Peyer's patch (tissue), 4 donors: Measurements from ENCODE around the gene DPEP2NB. TPM values are rescaled to one million over a fixed set of nuclear protein-coding genes. Genes with fewer than 3 reads are reported as not detected.
"Not testable (repeated sequence)": the region's sequence is repeated elsewhere in the genome, so short reads cannot be mapped to it uniquely, and the experiment has no call there.

Experiments
- DNase-seq, 3 donors: peaks; one replicate each; pipeline ENCODE4 v3.0.0-alpha.2; 2017 to 2019
- H3K27ac ChIP-seq, 4 donors: fragments of 200-600 bp; sonication (generic); one replicate each; pipeline ENCODE4 v1.5.1; 2016 to 2019
- H3K27me3 ChIP-seq, 2 donors: fragments of 200-600 bp; sonication (generic); one replicate each; pipeline ENCODE4 v1.5.1; 2019
- H3K36me3 ChIP-seq, 3 donors: fragments of 200-600 bp; sonication (generic); one replicate each; pipeline ENCODE4 v1.5.1; 2016 to 2019
- H3K4me1 ChIP-seq, 4 donors: fragments of 200-600 bp; sonication (generic); one replicate each; pipeline ENCODE4 v1.5.1; 2016 to 2019
- H3K4me3 ChIP-seq, 4 donors: fragments of 200-600 bp; sonication (generic); 1 replicate in 3 of 4; 2 replicates in 1 of 4; pipeline ENCODE4 v1.5.1; 2016 to 2019; ENCODE audit warnings: mild to moderate bottlenecking in 1 of 4
- H3K9me3 ChIP-seq, 4 donors: fragments of 200-600 bp; sonication (generic); one replicate each; pipeline ENCODE4 v1.5.1; 2016 to 2019; ENCODE audit warnings: mild to moderate bottlenecking in 1 of 4
- POLR2A ChIP-seq, 2 donors: fragments of 450-650 bp; IDR thresholded peaks; one replicate each; pipeline ENCODE4 v1.5.1; 2017; ENCODE audit warnings: antibody characterized with exemption in 2 of 2, mild to moderate bottlenecking in 2 of 2, moderate library complexity in 2 of 2
- total RNA-seq, 4 donors: library from RNA; depleted of rRNA; stranded (reverse); fragments of >200 nt; gene quantifications; one replicate each; pipeline ENCODE4 v1.1.0, GENCODE V29; 2016
- TF ChIP-seq, protein P1 (sequence below), 6 experiments: fragments of 450-650 bp in 4 of 6; fragments of 200-600 bp in 2 of 6; sonication (generic) in 1 of 6; IDR thresholded peaks; one replicate each; pipeline ENCODE4 v1.5.1; 2017 to 2019; ENCODE audit warnings: antibody characterized with exemption in 6 of 6, mild to moderate bottlenecking in 3 of 6, moderate library complexity in 1 of 6

The DPEP2NB gene
- total RNA-seq, 4 donors from 2014 or later: not detected

DNA sequence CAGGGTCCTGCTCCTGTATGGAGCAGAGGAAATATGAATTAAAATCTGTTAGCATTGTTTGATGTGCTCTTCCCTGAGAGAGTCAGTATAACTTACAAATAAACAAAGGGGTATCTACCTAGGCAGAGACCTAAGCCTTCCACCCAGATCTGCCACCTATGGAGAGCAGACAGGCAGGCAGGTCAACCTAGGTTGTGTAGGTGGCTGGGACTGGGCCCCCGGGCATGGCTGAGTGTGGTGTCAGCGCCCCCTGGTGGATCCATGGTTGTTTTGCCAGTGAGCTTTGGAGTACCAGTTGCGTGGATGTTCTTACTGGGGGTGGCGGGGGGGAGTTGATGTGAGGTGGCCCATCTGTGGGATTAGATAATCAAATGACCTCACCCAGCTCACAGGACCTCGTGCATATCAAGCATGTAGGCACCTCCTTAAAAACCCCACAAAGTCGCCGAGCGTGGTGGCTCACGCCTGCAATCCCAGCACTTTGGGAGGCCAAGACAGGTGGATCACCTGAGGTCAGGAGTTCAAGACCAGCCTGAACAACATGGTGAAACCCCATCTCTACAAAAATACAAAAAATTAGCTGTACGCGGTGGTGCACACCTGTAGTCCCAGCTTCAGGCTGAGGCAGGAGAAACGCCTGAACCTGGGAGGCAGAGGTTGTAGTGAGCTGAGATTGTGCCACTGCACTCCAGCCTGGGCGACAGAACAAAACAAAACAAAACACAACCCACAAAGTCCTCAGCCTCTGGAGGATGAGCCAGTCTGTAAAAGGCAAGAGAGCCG, 25.0 kb upstream of the DPEP2NB start:
- Histone ChIP-seq H3K27ac (peak overlapping the region in 2 of 4 donors; percentile 50 to 80), H3K9me3 (no peaks in the 10 kb centered on the region), H3K4me1 (peaks cover 0 to 8% (median 0%) of the 10 kb centered on the region in 4 donors), H3K27me3 (no peaks in the 10 kb centered on the region), H3K36me3 (no peaks in the 10 kb centered on the region), H3K4me3 (no peak overlapping the region)
- peak; percentile 89 to 95 (median 94) for DNase-seq
- TF ChIP-seq, protein P1, sequence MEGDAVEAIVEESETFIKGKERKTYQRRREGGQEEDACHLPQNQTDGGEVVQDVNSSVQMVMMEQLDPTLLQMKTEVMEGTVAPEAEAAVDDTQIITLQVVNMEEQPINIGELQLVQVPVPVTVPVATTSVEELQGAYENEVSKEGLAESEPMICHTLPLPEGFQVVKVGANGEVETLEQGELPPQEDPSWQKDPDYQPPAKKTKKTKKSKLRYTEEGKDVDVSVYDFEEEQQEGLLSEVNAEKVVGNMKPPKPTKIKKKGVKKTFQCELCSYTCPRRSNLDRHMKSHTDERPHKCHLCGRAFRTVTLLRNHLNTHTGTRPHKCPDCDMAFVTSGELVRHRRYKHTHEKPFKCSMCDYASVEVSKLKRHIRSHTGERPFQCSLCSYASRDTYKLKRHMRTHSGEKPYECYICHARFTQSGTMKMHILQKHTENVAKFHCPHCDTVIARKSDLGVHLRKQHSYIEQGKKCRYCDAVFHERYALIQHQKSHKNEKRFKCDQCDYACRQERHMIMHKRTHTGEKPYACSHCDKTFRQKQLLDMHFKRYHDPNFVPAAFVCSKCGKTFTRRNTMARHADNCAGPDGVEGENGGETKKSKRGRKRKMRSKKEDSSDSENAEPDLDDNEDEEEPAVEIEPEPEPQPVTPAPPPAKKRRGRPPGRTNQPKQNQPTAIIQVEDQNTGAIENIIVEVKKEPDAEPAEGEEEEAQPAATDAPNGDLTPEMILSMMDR (IDR thresholded peaks at IDR 0.05): peak; percentile 81 to 95 (median 86)
- TF ChIP-seq POLR2A (IDR thresholded peaks at IDR 0.05): no peak

DNA sequence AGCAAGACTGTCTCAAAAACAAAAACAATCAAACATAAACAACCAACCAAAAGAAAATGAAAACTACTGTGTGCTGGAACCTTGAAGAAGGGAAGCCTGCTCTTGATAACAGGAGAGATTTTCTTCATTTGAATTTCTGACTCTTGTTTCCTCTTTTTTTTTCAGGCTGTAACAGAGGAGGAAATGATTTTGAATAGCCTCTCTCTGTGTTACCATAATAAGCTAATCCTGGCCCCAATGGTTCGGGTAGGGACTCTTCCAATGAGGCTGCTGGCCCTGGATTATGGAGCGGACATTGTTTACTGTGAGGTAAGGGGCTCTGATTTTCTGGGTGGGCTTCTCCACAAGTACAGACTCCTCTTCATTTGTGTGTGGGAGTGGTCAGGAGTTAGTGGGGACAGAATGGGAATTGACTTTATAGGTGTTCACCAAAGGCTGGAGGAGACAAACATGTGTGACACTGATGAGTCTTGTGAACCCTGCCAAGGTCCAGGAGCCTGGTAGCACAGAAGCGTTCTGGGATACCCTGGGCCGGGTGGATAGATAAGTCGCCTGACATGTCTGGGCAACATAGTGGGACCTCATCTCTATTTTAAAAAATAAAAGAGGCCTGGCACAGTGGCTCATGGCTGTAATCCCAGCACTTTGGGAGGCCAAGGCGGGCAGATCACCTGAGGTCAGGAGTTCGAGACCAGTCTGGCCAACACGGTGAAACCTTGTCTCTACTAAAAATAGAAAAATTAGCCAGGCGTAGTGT, 22.3 kb upstream of the DPEP2NB start:
- Histone ChIP-seq H3K27ac (peak overlapping the region in 3 of 4 donors; percentile 6 to 80 (median 63)), H3K27me3 (no peaks in the 10 kb centered on the region), H3K4me3 (peak overlapping the region in 2 of 4 donors; percentile 23 to 32), H3K36me3 (no peaks in the 10 kb centered on the region), H3K9me3 (no peaks in the 10 kb centered on the region), H3K4me1 (peaks cover 0 to 8% (median 0%) of the 10 kb centered on the region in 4 donors)
- peak in 1 of 3 donors; percentile 33 for DNase-seq
- no peak for TF ChIP-seq POLR2A (IDR thresholded peaks at IDR 0.05)
- TF ChIP-seq, protein P1 (IDR thresholded peaks at IDR 0.05): no peak

DNA sequence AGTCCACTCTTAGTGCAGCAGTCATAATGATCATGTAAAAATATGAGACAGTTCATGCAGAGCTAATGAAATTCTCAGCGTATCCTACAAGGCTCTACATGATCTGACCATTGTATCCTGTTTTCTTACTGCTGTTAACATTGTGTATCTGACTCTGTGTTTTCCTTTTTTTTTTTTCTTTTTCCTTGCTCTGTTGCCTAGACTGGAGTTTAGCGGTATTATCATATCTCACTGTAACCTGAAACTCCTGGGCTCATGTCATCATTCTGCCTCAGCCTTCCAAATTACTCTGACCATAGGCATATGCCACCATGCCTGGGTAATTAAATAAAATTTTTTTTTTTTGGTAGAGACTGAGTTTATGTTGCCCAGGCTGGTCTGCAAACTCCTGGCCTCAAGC, 19.5 kb upstream of the DPEP2NB start:
- H3K4me1 ChIP-seq: peaks cover 0 to 5% (median 0%) of the 10 kb centered on the region in 4 donors
- no peak for TF ChIP-seq POLR2A (IDR thresholded peaks at IDR 0.05)
- TF ChIP-seq, protein P1 (IDR thresholded peaks at IDR 0.05): no peak
- H3K9me3 ChIP-seq: no peaks in the 10 kb centered on the region
- no peak overlapping the region for H3K27ac ChIP-seq
- no peaks in the 10 kb centered on the region for H3K27me3 ChIP-seq
- DNase-seq: no peak
- H3K4me3 ChIP-seq: no peak overlapping the region
- no peaks in the 10 kb centered on the region for H3K36me3 ChIP-seq

DNA sequence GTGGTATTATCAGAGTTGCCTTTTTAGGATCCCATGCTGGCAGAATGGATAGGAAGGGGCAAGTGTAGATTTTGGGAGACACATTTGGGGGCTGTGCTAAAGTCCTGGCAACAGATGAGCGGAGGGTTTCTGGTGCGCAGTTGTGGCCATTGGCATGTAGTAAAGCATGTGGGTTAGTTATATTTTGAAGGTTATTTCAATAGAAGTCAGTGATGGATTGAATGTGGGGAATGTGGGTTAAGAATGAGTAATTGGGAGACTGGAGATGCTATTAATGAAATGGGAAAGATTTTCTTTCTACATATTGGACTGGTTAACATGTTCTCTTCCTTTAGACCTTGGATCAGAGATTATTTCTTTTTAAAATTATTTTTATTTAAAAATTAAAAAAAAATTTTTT, 17.4 kb upstream of the DPEP2NB start:
- no peak overlapping the region for H3K27ac ChIP-seq
- H3K9me3 ChIP-seq: no peaks in the 10 kb centered on the region
- no peak for DNase-seq
- H3K36me3 ChIP-seq: peaks cover 0 to 3% (median 0%) of the 10 kb centered on the region in 3 donors
- no peaks in the 10 kb centered on the region for H3K4me1 ChIP-seq
- no peak overlapping the region for H3K4me3 ChIP-seq
- TF ChIP-seq POLR2A (IDR thresholded peaks at IDR 0.05): no peak
- TF ChIP-seq, protein P1 (IDR thresholded peaks at IDR 0.05): no peak
- H3K27me3 ChIP-seq: no peaks in the 10 kb centered on the region

DNA sequence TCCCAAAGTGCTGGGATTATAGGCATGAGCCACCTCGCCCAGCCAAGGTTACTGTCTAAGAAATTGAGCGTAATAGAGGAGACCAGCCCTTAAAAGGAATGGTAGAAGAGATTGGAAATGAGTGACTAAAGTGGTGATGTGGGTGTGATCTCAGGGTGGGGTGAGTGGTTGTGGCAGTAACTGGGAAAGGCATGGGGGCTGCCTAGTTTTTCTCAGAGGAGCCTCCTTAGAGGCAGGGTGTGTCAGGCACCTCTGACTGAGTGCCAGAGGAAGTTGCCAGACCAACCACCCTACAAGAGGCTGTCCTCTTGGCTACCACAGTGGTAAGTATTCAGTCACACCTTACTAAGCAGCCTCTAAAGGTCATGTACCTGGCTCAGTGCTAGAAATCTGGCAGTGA, 16.2 kb upstream of the DPEP2NB start:
- no peaks in the 10 kb centered on the region for H3K4me1 ChIP-seq
- H3K27ac ChIP-seq: no peak overlapping the region
- H3K27me3 ChIP-seq: no peaks in the 10 kb centered on the region
- H3K36me3 ChIP-seq: peaks cover 0 to 3% (median 0%) of the 10 kb centered on the region in 3 donors
- no peak overlapping the region for H3K4me3 ChIP-seq
- no peak for DNase-seq
- TF ChIP-seq, protein P1 (IDR thresholded peaks at IDR 0.05): no peak
- no peak for TF ChIP-seq POLR2A (IDR thresholded peaks at IDR 0.05)
- H3K9me3 ChIP-seq: no peaks in the 10 kb centered on the region

DNA sequence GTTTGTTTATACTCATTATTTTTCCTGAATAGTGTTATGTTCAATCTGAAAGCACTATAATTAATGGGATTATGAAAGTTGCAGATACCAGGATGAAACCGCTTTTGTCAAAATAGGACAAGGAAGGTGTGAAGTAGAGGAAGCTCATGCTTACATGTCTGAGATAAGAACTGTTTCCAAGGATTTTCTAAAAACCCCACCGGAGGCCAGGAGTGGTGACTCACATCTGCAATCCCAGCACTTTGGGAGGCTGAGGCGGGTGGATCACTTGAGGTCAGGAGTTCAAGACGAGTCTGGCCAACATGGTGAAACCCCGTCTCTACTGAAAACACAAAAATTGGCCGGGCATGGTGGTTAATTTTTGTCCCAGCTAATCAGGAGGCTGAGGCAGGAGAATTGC, 14.4 kb upstream of the DPEP2NB start:
- H3K9me3 ChIP-seq, H3K4me3 ChIP-seq, H3K36me3 ChIP-seq, DNase-seq, H3K27me3 ChIP-seq, H3K27ac ChIP-seq, H3K4me1 ChIP-seq: not testable (repeated sequence)
